ENCODE measurements around the gene MMADHC. TPM values are rescaled to one million over a fixed set of nuclear protein-coding genes. Genes with fewer than 3 reads are reported as not detected.
A peak's percentile ranks its signal among the peaks of the same experiment; 100 is the strongest.

MMADHC gene
- polyA plus RNA-seq, 3 donors, result 20.5 to 119 (median 97.9) TPM

DNA sequence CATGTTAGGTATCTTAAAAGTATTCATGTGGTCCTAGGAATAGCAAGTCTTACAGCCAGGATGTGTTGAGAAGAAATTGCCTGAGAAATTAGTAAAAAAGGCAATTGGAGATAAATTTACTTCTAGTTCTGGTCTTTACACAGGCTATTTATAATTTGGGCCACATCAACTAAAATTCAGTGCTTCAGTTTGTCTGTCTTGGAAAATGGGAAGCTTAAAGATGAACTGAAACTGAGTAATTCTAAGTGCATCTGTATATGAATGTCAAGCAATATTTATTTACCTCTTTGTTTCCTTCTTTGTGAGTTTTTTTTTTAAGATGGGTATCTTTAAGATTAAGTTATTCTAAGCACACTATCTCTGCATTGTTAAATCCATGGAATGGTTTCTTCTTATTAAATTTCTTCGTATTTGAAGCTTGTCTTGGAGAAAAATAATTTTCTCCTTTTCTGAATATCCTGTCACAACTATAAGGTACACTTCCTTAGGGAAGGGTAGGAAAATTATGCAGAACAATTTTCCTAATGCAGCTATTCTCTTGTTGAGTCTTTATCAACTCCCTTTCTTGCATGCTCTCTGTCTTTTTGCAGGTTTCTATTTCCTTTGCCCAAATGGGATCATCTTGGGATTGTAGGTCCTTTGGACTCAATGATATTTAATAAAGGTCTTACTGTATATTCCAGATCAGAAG, 39.7 kb upstream of the MMADHC start:
- Histone ChIP-seq H3K79me2 (ENCODE audit: insufficient read depth, low read length) (no peaks in the 10 kb centered on the region), H3K4me1 (ENCODE audit: control insufficient read depth in 1 of 2, insufficient read depth in 2 of 2, low read length in 2 of 2) (no peaks in the 10 kb centered on the region), H3K9me3 (replicated peaks in 1 of 2; ENCODE audit: control insufficient read depth in 1 of 2, insufficient read depth in 1 of 2, low read length in 2 of 2) (no peaks in the 10 kb centered on the region), H3K27ac (ENCODE audit: low read depth in 1 of 2, low read length in 2 of 2) (no peak overlapping the region), H3K36me3 (replicated peaks in 1 of 2; ENCODE audit: control insufficient read depth in 1 of 2, insufficient read depth in 2 of 2, low read length in 2 of 2) (no peaks in the 10 kb centered on the region), H3K4me3 (replicated peaks in 1 of 3; ENCODE audit: low read depth in 2 of 3, low read length in 3 of 3) (no peak overlapping the region), H3K27me3 (ENCODE audit: control insufficient read depth in 2 of 2, insufficient read depth in 2 of 2, low read length in 2 of 2) (no peaks in the 10 kb centered on the region), H3K4me2 (replicated peaks; ENCODE audit: extremely low read depth, low read length, poor library complexity, severe bottlenecking) (no peak overlapping the region), H3K9ac (ENCODE audit: insufficient read depth, low read length, poor library complexity, severe bottlenecking) (no peak overlapping the region), H2AFZ (ENCODE audit: insufficient read depth, low read depth, low read length, poor library complexity, severe bottlenecking) (no peak overlapping the region), H4K20me1 (ENCODE audit: insufficient read depth, low read length) (no peaks in the 10 kb centered on the region)
- TF ChIP-seq, protein P1, sequence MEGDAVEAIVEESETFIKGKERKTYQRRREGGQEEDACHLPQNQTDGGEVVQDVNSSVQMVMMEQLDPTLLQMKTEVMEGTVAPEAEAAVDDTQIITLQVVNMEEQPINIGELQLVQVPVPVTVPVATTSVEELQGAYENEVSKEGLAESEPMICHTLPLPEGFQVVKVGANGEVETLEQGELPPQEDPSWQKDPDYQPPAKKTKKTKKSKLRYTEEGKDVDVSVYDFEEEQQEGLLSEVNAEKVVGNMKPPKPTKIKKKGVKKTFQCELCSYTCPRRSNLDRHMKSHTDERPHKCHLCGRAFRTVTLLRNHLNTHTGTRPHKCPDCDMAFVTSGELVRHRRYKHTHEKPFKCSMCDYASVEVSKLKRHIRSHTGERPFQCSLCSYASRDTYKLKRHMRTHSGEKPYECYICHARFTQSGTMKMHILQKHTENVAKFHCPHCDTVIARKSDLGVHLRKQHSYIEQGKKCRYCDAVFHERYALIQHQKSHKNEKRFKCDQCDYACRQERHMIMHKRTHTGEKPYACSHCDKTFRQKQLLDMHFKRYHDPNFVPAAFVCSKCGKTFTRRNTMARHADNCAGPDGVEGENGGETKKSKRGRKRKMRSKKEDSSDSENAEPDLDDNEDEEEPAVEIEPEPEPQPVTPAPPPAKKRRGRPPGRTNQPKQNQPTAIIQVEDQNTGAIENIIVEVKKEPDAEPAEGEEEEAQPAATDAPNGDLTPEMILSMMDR (IDR thresholded peaks at IDR 0.05), result no peak
- no CpG with 5 or more reads among the region's 1 CpG for WGBS (ENCODE audit: insufficient coverage)
- H3K27me3 Mint-ChIP-seq (ENCODE audit: low read depth in 3 of 3), result peaks cover 0 to 3% (median 2%) of the 10 kb centered on the region in 3 donors
- H3K9me3 Mint-ChIP-seq, result peaks cover 0 to 2% (median 0%) of the 10 kb centered on the region in 7 donors
- no peak overlapping the region for H3K4me3 Mint-ChIP-seq
- intact Hi-C loops (cut with micrococcal nuclease), result no loop called here
- DNase-seq, result no peak
- no peaks in the 10 kb centered on the region for H3K36me3 Mint-ChIP-seq
- H3K27ac Mint-ChIP-seq, result peak overlapping the region in 1 of 7 donors; percentile 14
- H3K4me1 Mint-ChIP-seq, result peaks cover 7% of the 10 kb centered on the region

DNA sequence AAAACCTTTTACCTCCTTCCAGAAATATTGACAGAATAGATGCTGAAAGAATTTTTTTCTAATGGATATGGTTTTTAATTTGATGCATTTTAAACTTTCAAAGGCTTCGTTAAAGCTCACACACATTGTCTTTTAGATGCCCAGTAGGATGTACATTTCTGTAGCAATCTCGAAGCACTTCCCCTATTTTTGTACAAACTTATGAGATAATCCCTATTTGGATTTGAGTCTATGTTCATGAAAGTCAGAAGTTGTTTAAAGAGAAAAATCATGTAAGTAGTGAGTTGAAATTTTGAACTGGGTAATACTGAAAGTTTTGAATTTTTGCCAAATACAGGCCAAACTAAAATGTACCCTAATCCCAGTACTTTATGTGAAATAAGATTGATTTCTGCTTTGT, 38.1 kb upstream of the MMADHC start:
- Histone ChIP-seq H3K4me2 (replicated peaks; ENCODE audit: extremely low read depth, low read length, poor library complexity, severe bottlenecking) (no peak overlapping the region), H3K4me3 (replicated peaks in 1 of 3; ENCODE audit: low read depth in 2 of 3, low read length in 3 of 3) (no peak overlapping the region), H3K27ac (ENCODE audit: low read depth in 1 of 2, low read length in 2 of 2) (no peak overlapping the region), H3K9me3 (replicated peaks in 1 of 2; ENCODE audit: control insufficient read depth in 1 of 2, insufficient read depth in 1 of 2, low read length in 2 of 2) (no peaks in the 10 kb centered on the region), H3K27me3 (ENCODE audit: control insufficient read depth in 2 of 2, insufficient read depth in 2 of 2, low read length in 2 of 2) (no peaks in the 10 kb centered on the region), H3K79me2 (ENCODE audit: insufficient read depth, low read length) (no peaks in the 10 kb centered on the region), H4K20me1 (ENCODE audit: insufficient read depth, low read length) (no peaks in the 10 kb centered on the region), H3K9ac (ENCODE audit: insufficient read depth, low read length, poor library complexity, severe bottlenecking) (no peak overlapping the region), H3K36me3 (replicated peaks in 1 of 2; ENCODE audit: control insufficient read depth in 1 of 2, insufficient read depth in 2 of 2, low read length in 2 of 2) (no peaks in the 10 kb centered on the region), H3K4me1 (ENCODE audit: control insufficient read depth in 1 of 2, insufficient read depth in 2 of 2, low read length in 2 of 2) (no peaks in the 10 kb centered on the region), H2AFZ (ENCODE audit: insufficient read depth, low read depth, low read length, poor library complexity, severe bottlenecking) (no peak overlapping the region)
- H3K36me3 Mint-ChIP-seq, result no peaks in the 10 kb centered on the region
- TF ChIP-seq, protein P1 (IDR thresholded peaks at IDR 0.05), result no peak
- H3K27me3 Mint-ChIP-seq (ENCODE audit: low read depth in 3 of 3), result peaks cover 0 to 5% (median 2%) of the 10 kb centered on the region in 3 donors
- no peak overlapping the region for H3K4me3 Mint-ChIP-seq
- peaks cover 0 to 2% (median 0%) of the 10 kb centered on the region in 7 donors for H3K9me3 Mint-ChIP-seq
- WGBS (ENCODE audit: insufficient coverage), result no CpG with 5 or more reads among the region's 2 CpGs
- H3K27ac Mint-ChIP-seq, result no peak overlapping the region
- no peak for DNase-seq
- H3K4me1 Mint-ChIP-seq, result peaks cover 7% of the 10 kb centered on the region
- intact Hi-C loops (cut with micrococcal nuclease), result no loop called here
